ENCODE measurements around the gene SVIL.
"Not testable (repeated sequence)": the region's sequence is repeated elsewhere in the genome, so short reads cannot be mapped to it uniquely, and the experiment has no call there.

Gene SVIL

GRCh38 chr10:29622382-29622922 is 12.3 kb downstream of the SVIL start:
- DNase-seq (ENCODE audit: low read depth in 2 of 2): no peak

- DNase-seq (ENCODE audit: low read depth in 2 of 2): no peak
Observed at GRCh38 chr10:29621161-29621560, 13.6 kb downstream of the SVIL start.

GRCh38 chr10:29620112-29620690 is 14.6 kb downstream of the SVIL start:
- DNase-seq (ENCODE audit: low read depth in 2 of 2): no peak

- no peak for DNase-seq (ENCODE audit: low read depth in 2 of 2)
Observed at GRCh38 chr10:29619241-29619669, 15.5 kb downstream of the SVIL start.

- DNase-seq (ENCODE audit: low read depth in 2 of 2): no peak
Observed at GRCh38 chr10:29618341-29619171, 16.2 kb downstream of the SVIL start.

- DNase-seq (ENCODE audit: low read depth in 2 of 2): no peak
Observed at GRCh38 chr10:29617880-29618340, 16.9 kb downstream of the SVIL start.

- DNase-seq (ENCODE audit: low read depth in 2 of 2): no peak
Observed at GRCh38 chr10:29616542-29616941, 18.2 kb downstream of the SVIL start.

GRCh38 chr10:29615195-29615594 is 19.6 kb downstream of the SVIL start:
- DNase-seq (ENCODE audit: low read depth in 2 of 2): no peak

GRCh38 chr10:29614289-29614688 is 20.5 kb downstream of the SVIL start:
- not testable (repeated sequence) for DNase-seq (ENCODE audit: low read depth in 2 of 2)

- no peak for DNase-seq (ENCODE audit: low read depth in 2 of 2)
Observed at GRCh38 chr10:29613791-29614190, 21.0 kb downstream of the SVIL start.

- DNase-seq (ENCODE audit: low read depth in 2 of 2): no peak
Observed at GRCh38 chr10:29613196-29613595, 21.6 kb downstream of the SVIL start.

- no peak for DNase-seq (ENCODE audit: low read depth in 2 of 2)
Observed at GRCh38 chr10:29612657-29613056, 22.1 kb downstream of the SVIL start.

GRCh38 chr10:29611781-29612381 is 22.9 kb downstream of the SVIL start:
- DNase-seq (ENCODE audit: low read depth in 2 of 2): no peak

- DNase-seq (ENCODE audit: low read depth in 2 of 2): no peak
Observed at GRCh38 chr10:29610876-29611647, 23.7 kb downstream of the SVIL start.

- DNase-seq (ENCODE audit: low read depth in 2 of 2): not testable (repeated sequence)
Observed at GRCh38 chr10:29610331-29610730, 24.4 kb downstream of the SVIL start.

- DNase-seq (ENCODE audit: low read depth in 2 of 2): no peak
Observed at GRCh38 chr10:29609696-29610095, 25.1 kb downstream of the SVIL start.

GRCh38 chr10:29608476-29609301 is 26.1 kb downstream of the SVIL start:
- DNase-seq (ENCODE audit: low read depth in 2 of 2): no peak

- no peak for DNase-seq (ENCODE audit: low read depth in 2 of 2)
Observed at GRCh38 chr10:29608062-29608461, 26.7 kb downstream of the SVIL start.

- no peak for DNase-seq (ENCODE audit: low read depth in 2 of 2)
Observed at GRCh38 chr10:29607576-29607975, 27.2 kb downstream of the SVIL start.

- not testable (repeated sequence) for DNase-seq (ENCODE audit: low read depth in 2 of 2)
Observed at GRCh38 chr10:29606693-29607092, 28.1 kb downstream of the SVIL start.

GRCh38 chr10:29604291-29604825 is 30.4 kb downstream of the SVIL start:
- DNase-seq (ENCODE audit: low read depth in 2 of 2): no peak
